Gastrocnemius medialis (tissue), 4 donors: ENCODE data around the gene GALNT10.

Experiments used
- POLR2A ChIP-seq, 2 donors: fragments of 450-650 bp; IDR thresholded peaks; one replicate each; pipeline ENCODE4 v1.6.1; 2017; ENCODE audit warnings: antibody characterized with exemption in 2 of 2, mild to moderate bottlenecking in 2 of 2, moderate library complexity in 2 of 2
- TF ChIP-seq, protein P1 (sequence below), 5 experiments: fragments of 450-650 bp in 3 of 5; fragments of 200-600 bp in 2 of 5; sonication (generic) in 2 of 5; IDR thresholded peaks in 4 of 5; conservative IDR thresholded peaks in 1 of 5; 1 replicate in 4 of 5; 2 replicates in 1 of 5; pipeline ENCODE4 v1.5.1; 2016 to 2019; ENCODE audit warnings: antibody characterized with exemption in 5 of 5, mild to moderate bottlenecking in 3 of 5, moderate library complexity in 3 of 5

- TF ChIP-seq, protein P1, sequence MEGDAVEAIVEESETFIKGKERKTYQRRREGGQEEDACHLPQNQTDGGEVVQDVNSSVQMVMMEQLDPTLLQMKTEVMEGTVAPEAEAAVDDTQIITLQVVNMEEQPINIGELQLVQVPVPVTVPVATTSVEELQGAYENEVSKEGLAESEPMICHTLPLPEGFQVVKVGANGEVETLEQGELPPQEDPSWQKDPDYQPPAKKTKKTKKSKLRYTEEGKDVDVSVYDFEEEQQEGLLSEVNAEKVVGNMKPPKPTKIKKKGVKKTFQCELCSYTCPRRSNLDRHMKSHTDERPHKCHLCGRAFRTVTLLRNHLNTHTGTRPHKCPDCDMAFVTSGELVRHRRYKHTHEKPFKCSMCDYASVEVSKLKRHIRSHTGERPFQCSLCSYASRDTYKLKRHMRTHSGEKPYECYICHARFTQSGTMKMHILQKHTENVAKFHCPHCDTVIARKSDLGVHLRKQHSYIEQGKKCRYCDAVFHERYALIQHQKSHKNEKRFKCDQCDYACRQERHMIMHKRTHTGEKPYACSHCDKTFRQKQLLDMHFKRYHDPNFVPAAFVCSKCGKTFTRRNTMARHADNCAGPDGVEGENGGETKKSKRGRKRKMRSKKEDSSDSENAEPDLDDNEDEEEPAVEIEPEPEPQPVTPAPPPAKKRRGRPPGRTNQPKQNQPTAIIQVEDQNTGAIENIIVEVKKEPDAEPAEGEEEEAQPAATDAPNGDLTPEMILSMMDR (IDR thresholded peaks at IDR 0.05 in 4 of 5, conservative IDR thresholded peaks at IDR 0.05 in 1 of 5) = no peak
- TF ChIP-seq POLR2A (IDR thresholded peaks at IDR 0.05) = no peak
Observed at GRCh38 chr5:154265197-154265773, 74.8 kb downstream of the GALNT10 start.
